DOHH2 (cell line): ENCODE data around the gene USP31.

Experiments used
- CTCF ChIP-seq: fragments of 200-600 bp; sonication (generic); IDR thresholded peaks from one replicate; pipeline ENCODE4 v1.5.1; 2014; ENCODE audit warnings: antibody characterized with exemption, mild to moderate bottlenecking, low read depth, low read length; ENCODE audit not compliant: poor library complexity, severe bottlenecking
- EZH2phosphoT487 ChIP-seq: fragments of 200-600 bp; sonication (generic); IDR thresholded peaks from 2 replicates; pipeline ENCODE4 v1.6.1; 2017; ENCODE audit warnings: borderline replicate concordance, mild to moderate bottlenecking, antibody characterized with exemption, low read length, moderate library complexity, mixed read lengths

- no peak for TF ChIP-seq CTCF
- TF ChIP-seq EZH2phosphoT487, result no peak
Observed at GRCh38 chr16:23163921-23164320, 14.7 kb upstream of the USP31 start.
